HCT116 (cell line): Measurements from ENCODE around the gene GDPD2. TPM values are rescaled to one million over a fixed set of nuclear protein-coding genes. Genes with fewer than 3 reads are reported as not detected.
"Not testable (repeated sequence)": the region's sequence is repeated elsewhere in the genome, so short reads cannot be mapped to it uniquely, and the experiment has no call there.

ENCODE experiments used
- ATAC-seq: fragments of 200-7000 bp; cut with Tn5 transposase; 2 replicates; pipeline ENCODE4 v1.9.1; 2020; ENCODE audit warnings: mild to moderate bottlenecking, moderate library complexity
- BruUV-seq: library from RNA; stranded (reverse); fragments of 400-500 nt; replicated peaks from 2 replicates; lab custom pipeline; 2021; lab: Mats Ljungman, UMichigan
- CTCF ChIA-PET: fragments of 300-600 bp; sonication (Branson Sonifier 250); formaldehyde crosslinking; loops from one replicate; lab custom pipeline; 2021; ENCODE audit warnings: antibody characterized with exemption; lab: Charles Lee
- POLR2A ChIA-PET: fragments of 300-600, 350-600 bp; sonication (Branson Sonifier 250); formaldehyde crosslinking; loops from one replicate; lab custom pipeline; 2021; ENCODE audit warnings: antibody characterized with exemption; lab: Charles Lee
- RAD21 ChIA-PET, 2 experiments: fragments of 300-600 bp; sonication (Branson Sonifier 250); formaldehyde crosslinking; loops; one replicate each; lab custom pipeline; 2023; ENCODE audit warnings: low total read pairs in 2 of 2; ENCODE audit not compliant: uncharacterized antibody in 2 of 2, unreplicated experiment in 2 of 2, low non-redundant PET in 1 of 2; lab: Charles Lee
- DNase-seq: peaks from one replicate; pipeline ENCODE4 v3.0.0-alpha.2; 2010; ENCODE audit warnings: low read depth, low spot score
- H2AFZ ChIP-seq: fragments of 200-600 bp; shearing (Covaris generic), sonication (generic); 2 replicates; pipeline ENCODE4 v1.6.1; 2017; ENCODE audit warnings: low read depth, mixed run types, mixed read lengths, antibody characterized with exemption, low read length; ENCODE audit not compliant: poor library complexity, severe bottlenecking
- H3K27ac ChIP-seq: 2 replicates; pipeline ENCODE4 v1.5.1; 2012; ENCODE audit warnings: low read depth, low read length
- H3K27me3 ChIP-seq: fragments of 200-600 bp; sonication (generic); 2 replicates; pipeline ENCODE4 v1.6.1; 2016; ENCODE audit warnings: mixed run types, low read length, mixed read lengths; ENCODE audit not compliant: insufficient read depth
- H3K36me3 ChIP-seq, 2 experiments: fragments of 200-500 bp in 1 of 2; fragments of 200-600 bp in 1 of 2; sonication (Bioruptor generic) in 1 of 2; sonication (generic) in 1 of 2; 2 replicates each; pipeline versions ENCODE4 v1.5.1 to v1.6.1; 2014 to 2016; ENCODE audit warnings: low read length in 2 of 2, inconsistent platforms in 1 of 2, mixed read lengths in 1 of 2, mixed run types in 1 of 2; ENCODE audit not compliant: insufficient read depth in 2 of 2, control insufficient read depth in 1 of 2
- H3K4me1 ChIP-seq, 2 experiments: fragments of 200-600 bp in 1 of 2; sonication (generic) in 1 of 2; 2 replicates each; pipeline versions ENCODE4 v1.5.1 to v1.6.1; 2012 to 2017; ENCODE audit warnings: low read length in 2 of 2, inconsistent platforms in 1 of 2, mild to moderate bottlenecking in 1 of 2, mixed read lengths in 1 of 2, mixed run types in 1 of 2, moderate library complexity in 1 of 2; ENCODE audit not compliant: insufficient read depth in 2 of 2, control insufficient read depth in 1 of 2
- H3K4me2 ChIP-seq: fragments of 200-600 bp; sonication (generic); 2 replicates; pipeline ENCODE4 v1.6.1; 2017; ENCODE audit warnings: mixed run types, low read length, mixed read lengths
- H3K4me3 ChIP-seq, 2 experiments: fragments of 200-600 bp in 1 of 2; sonication (generic) in 1 of 2; replicated peaks in 1 of 2; 2 replicates each; pipeline ENCODE4 v1.5.1; 2011 to 2016; ENCODE audit warnings: low read length in 2 of 2, control low read depth in 1 of 2, low read depth in 1 of 2, mild to moderate bottlenecking in 1 of 2, mixed read lengths in 1 of 2, mixed run types in 1 of 2
- H3K79me2 ChIP-seq: fragments of 200-600 bp; sonication (generic); 2 replicates; pipeline ENCODE4 v1.6.1; 2017; ENCODE audit warnings: mild to moderate bottlenecking, mixed run types, low read length, moderate library complexity, mixed read lengths; ENCODE audit not compliant: insufficient read depth
- H3K9ac ChIP-seq: fragments of 200-600 bp; sonication (generic); 2 replicates; pipeline ENCODE4 v1.6.1; 2016; ENCODE audit warnings: low read length, mixed read lengths
- H3K9me2 ChIP-seq: fragments of 200-600 bp; sonication (generic), shearing (Covaris generic); 2 replicates; pipeline ENCODE4 v1.6.1; 2017; ENCODE audit warnings: mixed run types, mild to moderate bottlenecking, moderate library complexity; ENCODE audit not compliant: insufficient read depth
- H3K9me3 ChIP-seq, 2 experiments: fragments of 200-500 bp in 1 of 2; fragments of 200-600 bp in 1 of 2; sonication (Bioruptor generic) in 1 of 2; sonication (generic) in 1 of 2; 2 replicates each; pipeline ENCODE4 v1.6.1; 2014 to 2017; ENCODE audit warnings: low read length in 2 of 2, mixed read lengths in 2 of 2, inconsistent platforms in 1 of 2, low read depth in 1 of 2, mild to moderate bottlenecking in 1 of 2, mixed run types in 1 of 2, moderate library complexity in 1 of 2; ENCODE audit not compliant: control insufficient read depth in 1 of 2, insufficient read depth in 1 of 2
- H4K20me1 ChIP-seq: fragments of 200-600 bp; sonication (generic), shearing (Covaris generic); 2 replicates; pipeline ENCODE4 v1.6.1; 2017; ENCODE audit warnings: mixed run types, mild to moderate bottlenecking, moderate library complexity; ENCODE audit not compliant: insufficient read depth
- CBX3 ChIP-seq: IDR thresholded peaks from 2 replicates; pipeline ENCODE4 v1.6.1; 2012; ENCODE audit warnings: low read depth
- CEBPB ChIP-seq: IDR thresholded peaks from 2 replicates; pipeline ENCODE4 v1.6.1; 2012; ENCODE audit warnings: low read depth
- EGR1 ChIP-seq: IDR thresholded peaks from 2 replicates; pipeline ENCODE4 v1.6.1; 2012; ENCODE audit warnings: low read depth
- ELF1 ChIP-seq: IDR thresholded peaks from 2 replicates; pipeline ENCODE4 v1.6.1; 2012; ENCODE audit warnings: low read depth, borderline replicate concordance
- EZH2 ChIP-seq: fragments of 200-600 bp; sonication (generic); IDR thresholded peaks from 2 replicates; pipeline ENCODE4 v1.6.1; 2017; ENCODE audit warnings: antibody characterized with exemption, mixed run types
- JUND ChIP-seq: IDR thresholded peaks from 2 replicates; pipeline ENCODE4 v1.6.1; 2012
- POLR2A ChIP-seq: IDR thresholded peaks from 2 replicates; pipeline ENCODE4 v1.7.0; 2011; ENCODE audit warnings: borderline replicate concordance; ENCODE audit not compliant: insufficient read depth, insufficient read length; ENCODE audit errors: extremely low read depth
- POLR2AphosphoS5 ChIP-seq: IDR thresholded peaks from 2 replicates; pipeline ENCODE4 v1.6.1; 2011; ENCODE audit warnings: mild to moderate bottlenecking, low read depth, low read length, moderate library complexity
- RAD21 ChIP-seq: IDR thresholded peaks from 2 replicates; pipeline ENCODE4 v1.6.1; 2012; ENCODE audit warnings: low read depth, mild to moderate bottlenecking
- SP1 ChIP-seq: IDR thresholded peaks from 2 replicates; pipeline ENCODE4 v1.6.1; 2012; ENCODE audit warnings: low read depth
- SRF ChIP-seq: IDR thresholded peaks from 2 replicates; pipeline ENCODE4 v1.6.1; 2012; ENCODE audit warnings: low read depth
- YY1 ChIP-seq: IDR thresholded peaks from 2 replicates; pipeline ENCODE4 v1.6.1; 2011; ENCODE audit warnings: low read length, low read depth, moderate library complexity, mild to moderate bottlenecking; ENCODE audit not compliant: insufficient replicate concordance; ENCODE audit errors: extremely low read depth
- ZBTB33 ChIP-seq: IDR thresholded peaks from 2 replicates; pipeline ENCODE4 v1.6.1; 2011; ENCODE audit warnings: mild to moderate bottlenecking, low read length, moderate library complexity; ENCODE audit not compliant: insufficient replicate concordance; ENCODE audit errors: extremely low read depth
- ZFX ChIP-seq: fragments of 450-650 bp; IDR thresholded peaks from 2 replicates; pipeline ENCODE4 v1.6.1; 2017
- intact Hi-C: fragments of 100-400 bp; cut with micrococcal nuclease; formaldehyde crosslinking; loops from 2 replicates; pipeline ENCODE4 v1.10.0; 2022
- total RNA-seq: library from RNA; stranded (reverse); gene quantifications from one replicate; pipeline ENCODE4 v1.2.1, GENCODE V29; 2021; ENCODE audit not compliant: unreplicated experiment
- TF ChIP-seq, protein P1 (sequence below), 3 experiments: fragments of 200-600 bp in 1 of 3; sonication (generic) in 1 of 3; IDR thresholded peaks in 2 of 3; conservative IDR thresholded peaks in 1 of 3; 2 replicates each; pipeline ENCODE4 v1.5.1; 2012 to 2017; ENCODE audit warnings: low read depth in 2 of 3, low read length in 2 of 3, antibody characterized with exemption in 1 of 3, borderline replicate concordance in 1 of 3, control low read depth in 1 of 3, mild to moderate bottlenecking in 1 of 3, mixed read lengths in 1 of 3, mixed run types in 1 of 3, moderate library complexity in 1 of 3; ENCODE audit not compliant: insufficient read depth in 1 of 3

The GDPD2 gene
- total RNA-seq, 1 experiment from 2014 or later: not detected

GRCh38 chrX:70398899-70399298 is 24.2 kb upstream of the GDPD2 start:
- peaks cover 5 to 11% of the 10 kb centered on the region in 2 experiments; a peak in 2 of 4 replicates for H3K36me3 ChIP-seq
- ChIA-PET POLR2A (no interaction called here), RAD21 (no interaction called here), CTCF (no interaction called here)
- intact Hi-C loops: no loop called here
- H3K27ac ChIP-seq: no peak overlapping the region
- no peak overlapping the region for H3K9ac ChIP-seq
- no peak overlapping the region for H2AFZ ChIP-seq
- H4K20me1 ChIP-seq: no peaks in the 10 kb centered on the region
- H3K4me3 ChIP-seq: no peak overlapping the region
- H3K79me2 ChIP-seq: no peaks in the 10 kb centered on the region
- no peaks in the 10 kb centered on the region for H3K9me2 ChIP-seq
- no peaks in the 10 kb centered on the region for H3K27me3 ChIP-seq
- no TSS peak for BruUV-seq
- H3K9me3 ChIP-seq: no peaks in the 10 kb centered on the region
- TF ChIP-seq CBX3 (no peak), JUND (no peak), ZFX (no peak), YY1 (no peak), SRF (no peak), EGR1 (no peak), EZH2 (no peak), SP1 (no peak), ELF1 (no peak), ZBTB33 (no peak), POLR2AphosphoS5 (no peak), POLR2A (no peak), RAD21 (no peak), CEBPB (no peak)
- TF ChIP-seq, protein P1, sequence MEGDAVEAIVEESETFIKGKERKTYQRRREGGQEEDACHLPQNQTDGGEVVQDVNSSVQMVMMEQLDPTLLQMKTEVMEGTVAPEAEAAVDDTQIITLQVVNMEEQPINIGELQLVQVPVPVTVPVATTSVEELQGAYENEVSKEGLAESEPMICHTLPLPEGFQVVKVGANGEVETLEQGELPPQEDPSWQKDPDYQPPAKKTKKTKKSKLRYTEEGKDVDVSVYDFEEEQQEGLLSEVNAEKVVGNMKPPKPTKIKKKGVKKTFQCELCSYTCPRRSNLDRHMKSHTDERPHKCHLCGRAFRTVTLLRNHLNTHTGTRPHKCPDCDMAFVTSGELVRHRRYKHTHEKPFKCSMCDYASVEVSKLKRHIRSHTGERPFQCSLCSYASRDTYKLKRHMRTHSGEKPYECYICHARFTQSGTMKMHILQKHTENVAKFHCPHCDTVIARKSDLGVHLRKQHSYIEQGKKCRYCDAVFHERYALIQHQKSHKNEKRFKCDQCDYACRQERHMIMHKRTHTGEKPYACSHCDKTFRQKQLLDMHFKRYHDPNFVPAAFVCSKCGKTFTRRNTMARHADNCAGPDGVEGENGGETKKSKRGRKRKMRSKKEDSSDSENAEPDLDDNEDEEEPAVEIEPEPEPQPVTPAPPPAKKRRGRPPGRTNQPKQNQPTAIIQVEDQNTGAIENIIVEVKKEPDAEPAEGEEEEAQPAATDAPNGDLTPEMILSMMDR (IDR thresholded peaks at IDR 0.05 in 2 of 3, conservative IDR thresholded peaks at IDR 0.05 in 1 of 3; ENCODE audit: borderline replicate concordance in 1 of 3, insufficient read depth in 1 of 3, low read depth in 2 of 3, low read length in 2 of 3): no peak
- H3K4me2 ChIP-seq: no peak overlapping the region
- H3K4me1 ChIP-seq: no peaks in the 10 kb centered on the region
- no peak for ATAC-seq
- DNase-seq: no peak

DNA sequence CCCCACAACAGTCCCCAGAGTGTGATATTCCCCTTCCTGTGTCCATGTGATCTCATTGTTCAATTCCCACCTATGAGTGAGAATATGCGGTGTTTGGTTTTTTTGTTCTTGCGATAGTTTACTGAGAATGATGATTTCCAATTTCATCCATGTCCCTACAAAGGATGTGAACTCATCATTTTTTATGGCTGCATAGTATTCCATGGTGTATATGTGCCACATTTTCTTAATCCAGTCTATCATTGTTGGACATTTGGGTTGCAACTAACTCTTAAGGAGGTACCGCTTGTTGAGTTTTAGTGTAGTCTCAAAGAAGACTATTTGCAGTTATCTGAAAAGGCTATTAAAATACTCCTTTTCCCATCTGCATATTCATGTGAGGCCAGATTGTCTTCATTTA is 22.9 kb upstream of the GDPD2 start:
- ATAC-seq, H3K79me2 ChIP-seq, CTCF ChIA-PET, H2AFZ ChIP-seq, POLR2A ChIA-PET, H3K9me2 ChIP-seq, H4K20me1 ChIP-seq, intact Hi-C loops, H3K27me3 ChIP-seq, BruUV-seq, DNase-seq, H3K9me3 ChIP-seq, H3K4me1 ChIP-seq, H3K4me2 ChIP-seq, H3K27ac ChIP-seq, RAD21 ChIA-PET, H3K4me3 ChIP-seq, H3K9ac ChIP-seq: not testable (repeated sequence)
- H3K36me3 ChIP-seq: peaks cover 5 to 16% of the 10 kb centered on the region in 2 experiments; a peak in 3 of 4 replicates
